Measurements from ENCODE around the gene RAPGEFL1.
"Not testable (repeated sequence)": the region's sequence is repeated elsewhere in the genome, so short reads cannot be mapped to it uniquely, and the experiment has no call there.

Gene RAPGEFL1

GRCh38 chr17:40175928-40176753 lies 1.1 kb upstream of the RAPGEFL1 start:
- no peak for DNase-seq

- DNase-seq, result no peak
Observed at GRCh38 chr17:40176754-40177110, 538 bp upstream of the RAPGEFL1 start.

- DNase-seq, result no peak
Observed at GRCh38 chr17:40178021-40178601, 841 bp downstream of the RAPGEFL1 start.

GRCh38 chr17:40178660-40179059 lies 1.4 kb downstream of the RAPGEFL1 start:
- no peak for DNase-seq

- no peak for DNase-seq
Observed at GRCh38 chr17:40179923-40180659, 2.8 kb downstream of the RAPGEFL1 start.

GRCh38 chr17:40180694-40181093 lies 3.4 kb downstream of the RAPGEFL1 start:
- DNase-seq, result no peak

- DNase-seq, result no peak
Observed at GRCh38 chr17:40181205-40181604, 3.9 kb downstream of the RAPGEFL1 start.

GRCh38 chr17:40182606-40183005 lies 5.3 kb downstream of the RAPGEFL1 start:
- DNase-seq, result no peak

GRCh38 chr17:40187238-40187637 lies 10.0 kb downstream of the RAPGEFL1 start:
- DNase-seq, result no peak

- DNase-seq, result no peak
Observed at GRCh38 chr17:40188694-40189093, 11.4 kb downstream of the RAPGEFL1 start.

GRCh38 chr17:40190197-40191021 lies 13.1 kb downstream of the RAPGEFL1 start:
- DNase-seq, result no peak

- DNase-seq, result peak; percentile 64
Observed at GRCh38 chr17:40191237-40192208, 14.3 kb downstream of the RAPGEFL1 start.

- DNase-seq, result no peak
Observed at GRCh38 chr17:40192961-40193360, 15.7 kb downstream of the RAPGEFL1 start.

GRCh38 chr17:40194821-40195220 lies 17.6 kb downstream of the RAPGEFL1 start:
- DNase-seq, result no peak

- no peak for DNase-seq
Observed at GRCh38 chr17:40197550-40197949, 20.3 kb downstream of the RAPGEFL1 start.

GRCh38 chr17:40197965-40198456 lies 20.7 kb downstream of the RAPGEFL1 start:
- DNase-seq, result peak; percentile 40

- no peak for DNase-seq
Observed at GRCh38 chr17:40198576-40198975, 21.3 kb downstream of the RAPGEFL1 start.

GRCh38 chr17:40203131-40203530 lies 25.9 kb downstream of the RAPGEFL1 start:
- no peak for DNase-seq

- not testable (repeated sequence) for DNase-seq
Observed at GRCh38 chr17:40206193-40206592, 28.9 kb downstream of the RAPGEFL1 start.

GRCh38 chr17:40209404-40210093 lies 32.3 kb downstream of the RAPGEFL1 start:
- no peak for DNase-seq

- DNase-seq, result not testable (repeated sequence)
Observed at GRCh38 chr17:40213914-40214313, 36.6 kb downstream of the RAPGEFL1 start.
